ENCODE data around the gene PACSIN1.

DNA sequence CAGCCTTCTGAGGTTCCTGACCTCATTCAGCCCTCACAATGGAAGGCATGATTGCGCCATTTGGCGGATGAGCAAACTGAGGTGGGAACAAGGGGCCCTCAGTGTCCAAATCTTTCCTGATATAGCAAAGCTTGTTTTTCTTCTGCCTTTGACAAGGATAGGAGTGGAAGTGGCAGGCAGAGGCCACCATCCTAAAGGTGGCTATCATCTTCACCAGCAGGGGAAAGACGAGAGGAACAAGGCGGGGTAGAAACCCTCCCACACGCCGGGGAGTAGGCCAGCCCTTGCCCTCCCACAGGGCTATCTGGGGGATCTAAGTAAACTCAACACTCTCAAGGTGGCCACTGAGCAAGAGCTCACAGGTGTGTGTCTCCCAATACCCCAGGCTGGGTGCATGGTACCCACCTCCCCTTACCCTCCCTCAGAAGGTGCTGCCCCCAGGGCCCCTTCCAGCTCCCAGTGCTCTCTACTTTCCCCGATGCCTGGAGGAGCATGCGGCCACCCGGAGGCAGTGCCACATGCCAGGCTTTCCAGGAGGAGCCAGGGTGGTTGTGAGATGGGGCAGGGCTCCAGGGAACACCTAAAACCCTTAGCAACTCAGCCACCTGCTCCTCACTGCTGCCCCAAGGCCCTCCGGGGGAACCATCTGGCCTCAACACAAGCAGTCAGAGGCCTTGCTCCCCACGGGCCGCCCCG, 79.0 kb downstream of the PACSIN1 start:
- TF ChIP-seq, protein P1, sequence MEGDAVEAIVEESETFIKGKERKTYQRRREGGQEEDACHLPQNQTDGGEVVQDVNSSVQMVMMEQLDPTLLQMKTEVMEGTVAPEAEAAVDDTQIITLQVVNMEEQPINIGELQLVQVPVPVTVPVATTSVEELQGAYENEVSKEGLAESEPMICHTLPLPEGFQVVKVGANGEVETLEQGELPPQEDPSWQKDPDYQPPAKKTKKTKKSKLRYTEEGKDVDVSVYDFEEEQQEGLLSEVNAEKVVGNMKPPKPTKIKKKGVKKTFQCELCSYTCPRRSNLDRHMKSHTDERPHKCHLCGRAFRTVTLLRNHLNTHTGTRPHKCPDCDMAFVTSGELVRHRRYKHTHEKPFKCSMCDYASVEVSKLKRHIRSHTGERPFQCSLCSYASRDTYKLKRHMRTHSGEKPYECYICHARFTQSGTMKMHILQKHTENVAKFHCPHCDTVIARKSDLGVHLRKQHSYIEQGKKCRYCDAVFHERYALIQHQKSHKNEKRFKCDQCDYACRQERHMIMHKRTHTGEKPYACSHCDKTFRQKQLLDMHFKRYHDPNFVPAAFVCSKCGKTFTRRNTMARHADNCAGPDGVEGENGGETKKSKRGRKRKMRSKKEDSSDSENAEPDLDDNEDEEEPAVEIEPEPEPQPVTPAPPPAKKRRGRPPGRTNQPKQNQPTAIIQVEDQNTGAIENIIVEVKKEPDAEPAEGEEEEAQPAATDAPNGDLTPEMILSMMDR (IDR thresholded peaks at IDR 0.05): no peak
- no peak for TF ChIP-seq POLR2A (IDR thresholded peaks at IDR 0.05)
